AG09309 (cell line): ENCODE results near the gene EHMT2.

Source experiments
- DNase-seq: peaks from one replicate; pipeline ENCODE4 v3.0.0-alpha.2; 2010; ENCODE audit warnings: low read depth
- H3K4me3 ChIP-seq: 2 replicates; pipeline ENCODE4 v1.5.1; 2011; ENCODE audit warnings: mild to moderate bottlenecking, low read depth, low read length, moderate library complexity; ENCODE audit not compliant: control insufficient read depth
- TF ChIP-seq, protein P1 (sequence below): IDR thresholded peaks from 2 replicates; pipeline ENCODE4 v1.5.1; 2011; ENCODE audit warnings: mild to moderate bottlenecking, low read depth, low read length, inconsistent platforms; ENCODE audit not compliant: insufficient read depth, control insufficient read depth; ENCODE audit errors: missing control alignments

EHMT2 gene

GRCh38 chr6:31927863-31928671 is 30.6 kb upstream of the EHMT2 start:
- TF ChIP-seq, protein P1, sequence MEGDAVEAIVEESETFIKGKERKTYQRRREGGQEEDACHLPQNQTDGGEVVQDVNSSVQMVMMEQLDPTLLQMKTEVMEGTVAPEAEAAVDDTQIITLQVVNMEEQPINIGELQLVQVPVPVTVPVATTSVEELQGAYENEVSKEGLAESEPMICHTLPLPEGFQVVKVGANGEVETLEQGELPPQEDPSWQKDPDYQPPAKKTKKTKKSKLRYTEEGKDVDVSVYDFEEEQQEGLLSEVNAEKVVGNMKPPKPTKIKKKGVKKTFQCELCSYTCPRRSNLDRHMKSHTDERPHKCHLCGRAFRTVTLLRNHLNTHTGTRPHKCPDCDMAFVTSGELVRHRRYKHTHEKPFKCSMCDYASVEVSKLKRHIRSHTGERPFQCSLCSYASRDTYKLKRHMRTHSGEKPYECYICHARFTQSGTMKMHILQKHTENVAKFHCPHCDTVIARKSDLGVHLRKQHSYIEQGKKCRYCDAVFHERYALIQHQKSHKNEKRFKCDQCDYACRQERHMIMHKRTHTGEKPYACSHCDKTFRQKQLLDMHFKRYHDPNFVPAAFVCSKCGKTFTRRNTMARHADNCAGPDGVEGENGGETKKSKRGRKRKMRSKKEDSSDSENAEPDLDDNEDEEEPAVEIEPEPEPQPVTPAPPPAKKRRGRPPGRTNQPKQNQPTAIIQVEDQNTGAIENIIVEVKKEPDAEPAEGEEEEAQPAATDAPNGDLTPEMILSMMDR: no peak
- no peak for DNase-seq
- H3K4me3 ChIP-seq: no peak overlapping the region; the same call in 1 of the 2 replicates

- TF ChIP-seq, protein P1: no peak
- no peak within 1 kb of the TSS; the same call in 1 of the 2 replicates for H3K4me3 ChIP-seq
- DNase-seq: no peak
These were observed 29.9 kb upstream of the EHMT2 start, which contains the start of gene C2 for GRCh38 chr6:31927242-31927862. TSS of gene C2 (plus strand) at chr6:31927717. CDS start at chr6:31927753, 36 bp downstream.

- TF ChIP-seq, protein P1: no peak
- H3K4me3 ChIP-seq: no peak overlapping the region
- DNase-seq: no peak
These were observed 25.4 kb upstream of the EHMT2 start for GRCh38 chr6:31922942-31923341.

DNA sequence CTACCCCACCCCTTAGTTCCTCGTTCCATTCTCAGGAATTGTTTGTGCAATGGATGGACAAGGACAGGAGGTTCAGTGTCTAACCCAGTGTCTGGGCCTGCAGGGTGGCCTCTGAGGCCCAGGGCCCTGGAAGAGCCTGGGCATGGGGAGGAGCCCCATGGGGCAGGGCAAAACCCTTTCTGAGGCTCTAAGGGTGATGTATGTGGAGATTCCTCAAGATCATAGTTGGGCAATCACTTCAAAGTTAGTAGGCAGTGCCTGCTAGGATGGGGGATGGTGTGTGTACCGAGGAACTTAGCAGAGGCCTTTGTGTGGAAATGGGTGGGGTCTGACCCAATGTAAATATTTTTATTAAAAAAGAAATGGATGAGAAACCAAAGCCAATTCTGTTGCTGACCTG is 23.3 kb upstream of the EHMT2 start:
- no peak overlapping the region for H3K4me3 ChIP-seq
- no peak for DNase-seq
- TF ChIP-seq, protein P1: no peak

GRCh38 chr6:31919624-31920303 is 22.3 kb upstream of the EHMT2 start:
- H3K4me3 ChIP-seq: no peak overlapping the region
- DNase-seq: no peak
- TF ChIP-seq, protein P1: no peak

GRCh38 chr6:31918069-31918720 is 20.7 kb upstream of the EHMT2 start:
- TF ChIP-seq, protein P1: no peak
- no peak overlapping the region for H3K4me3 ChIP-seq
- DNase-seq: no peak
